ENCODE measurements around the gene GALM. TPM values are rescaled to one million over a fixed set of nuclear protein-coding genes. Genes with fewer than 3 reads are reported as not detected.
A peak's percentile ranks its signal among the peaks of the same experiment; 100 is the strongest.
"Not testable (repeated sequence)": the region's sequence is repeated elsewhere in the genome, so short reads cannot be mapped to it uniquely, and the experiment has no call there.

Gene GALM
- total RNA-seq, 1 experiment from 2014 or later = 22.7 TPM

DNA sequence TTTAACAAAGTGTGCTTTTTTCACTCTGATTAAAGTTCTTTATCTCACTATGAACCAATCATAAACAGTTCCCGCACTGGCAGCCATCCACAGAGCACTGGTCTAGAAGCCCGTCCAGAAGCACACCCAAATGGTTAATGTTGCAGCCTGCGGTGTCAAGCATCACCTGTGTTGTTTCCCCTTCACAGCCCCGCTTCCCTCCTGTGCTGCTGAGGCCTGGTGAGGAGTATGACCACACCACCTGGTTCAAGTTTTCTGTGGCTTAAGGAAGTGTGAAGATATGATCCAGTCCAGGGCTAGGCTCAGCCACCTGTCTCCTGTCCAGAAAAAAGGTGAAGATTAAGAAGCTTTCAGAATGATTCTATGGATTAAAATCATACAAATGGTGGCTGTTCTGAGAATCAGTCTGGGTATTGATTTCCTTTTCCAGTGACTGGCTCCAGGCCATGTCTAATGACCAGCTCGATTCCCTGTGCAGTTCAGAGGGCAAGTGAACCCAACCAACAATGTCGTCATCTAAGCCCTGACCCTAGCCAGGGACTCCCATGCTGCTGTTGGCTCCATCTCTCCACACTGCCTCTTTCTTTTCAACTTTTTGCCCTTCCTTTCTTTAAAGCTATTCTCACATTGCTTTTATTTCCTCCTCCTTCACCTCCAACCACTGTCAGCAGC lies 67.5 kb downstream of the GALM start:
- Histone ChIP-seq H3K79me2 (ENCODE audit: low read length) (no peaks in the 10 kb centered on the region), H3K9ac (ENCODE audit: low read length) (no peak overlapping the region), H3F3A (ENCODE audit: low read length, unreplicated experiment) (no peaks in the 10 kb centered on the region), H2AFZ (ENCODE audit: low read length) (no peak overlapping the region), H3K4me1 (ENCODE audit: insufficient read depth, low read length) (no peaks in the 10 kb centered on the region), H3K4me2 (ENCODE audit: low read length) (no peak overlapping the region), H3K27ac (ENCODE audit: low read length) (no peak overlapping the region), H3K36me3 (ENCODE audit: low read depth, low read length) (peaks cover 11% of the 10 kb centered on the region; the same call in 1 of the 2 replicates), H3K9me2 (replicated peaks; ENCODE audit: low read length) (no peaks in the 10 kb centered on the region), H4K20me1 (ENCODE audit: low read length) (no peaks in the 10 kb centered on the region), H3K4me3 (ENCODE audit: low read length) (no peak overlapping the region), H3K9me3 (ENCODE audit: low read length) (no peaks in the 10 kb centered on the region), H3K27me3 (ENCODE audit: low read length) (no peaks in the 10 kb centered on the region)
- TF ChIP-seq EZH2phosphoT487 (IDR thresholded peaks at IDR 0.05; ENCODE audit: borderline replicate concordance, low read length) (no peak), EZH2 (IDR thresholded peaks at IDR 0.05; ENCODE audit: low read length, unreplicated experiment) (no peak)
- ATAC-seq = no peak
- DNase-seq = no peak
- no TSS peak for BruUV-seq (replicated peaks)
- ChIA-PET POLR2A (ENCODE audit: unreplicated experiment) (no interaction called here), CTCF (no interaction called here)
- intact Hi-C loops (cut with micrococcal nuclease) = no loop called here

DNA sequence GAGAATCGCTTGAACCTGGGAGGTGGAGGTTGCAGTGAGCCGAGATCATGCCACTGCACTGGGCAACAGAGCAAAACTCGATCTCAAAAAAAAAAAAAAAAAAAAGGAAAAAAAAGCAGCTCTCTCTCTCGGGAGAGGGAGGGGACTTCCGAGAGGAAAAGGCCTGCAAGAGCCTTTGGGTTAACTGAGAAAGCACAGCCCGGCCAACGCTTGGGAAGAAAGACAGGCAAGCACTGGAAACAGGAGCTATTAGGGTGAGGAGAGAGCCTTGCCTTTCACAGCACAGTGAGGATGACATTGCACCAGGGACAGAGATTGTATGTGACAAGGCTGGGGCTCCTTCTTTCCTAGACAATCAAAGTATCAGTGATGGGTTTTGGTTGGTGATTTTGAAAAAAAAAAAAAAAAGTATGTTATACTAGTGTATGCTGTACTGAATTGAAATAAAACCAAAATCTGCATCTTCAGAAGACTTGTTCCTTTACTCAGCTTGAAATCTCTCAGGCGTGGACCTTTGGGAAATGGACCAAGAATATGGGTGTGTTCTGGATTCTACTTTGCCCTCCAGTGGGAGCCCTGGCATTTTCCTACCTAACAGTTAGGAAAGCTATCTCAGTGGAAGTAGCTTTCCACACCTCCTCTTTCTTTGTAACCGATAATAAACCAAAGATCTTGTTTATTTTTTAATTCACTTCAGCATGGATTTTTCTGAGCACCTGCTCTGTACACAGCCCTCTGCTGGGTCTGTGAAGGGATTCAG lies 68.6 kb downstream of the GALM start:
- TSS peak; percentile 66 for BruUV-seq (replicated peaks)
- no peak overlapping the region for H3K27ac ChIP-seq (ENCODE audit: low read length)
- ChIA-PET POLR2A (ENCODE audit: unreplicated experiment) (interaction anchor here (0.6 kb wide), 1 partner anchor 628 kb away, joined by 3 read pairs; no protein-coding TSS in a partner anchor), CTCF (interaction anchor here (1.3 kb wide), 1 partner anchor 153 kb away, joined by 9 read pairs; no protein-coding TSS in a partner anchor)
- H3K27me3 ChIP-seq (ENCODE audit: low read length) = no peaks in the 10 kb centered on the region
- no peaks in the 10 kb centered on the region for H3K79me2 ChIP-seq (ENCODE audit: low read length)
- H3K4me3 ChIP-seq (ENCODE audit: low read length) = no peak overlapping the region
- TF ChIP-seq EZH2phosphoT487 (IDR thresholded peaks at IDR 0.05; ENCODE audit: borderline replicate concordance, low read length) = no peak
- TF ChIP-seq, protein P1, sequence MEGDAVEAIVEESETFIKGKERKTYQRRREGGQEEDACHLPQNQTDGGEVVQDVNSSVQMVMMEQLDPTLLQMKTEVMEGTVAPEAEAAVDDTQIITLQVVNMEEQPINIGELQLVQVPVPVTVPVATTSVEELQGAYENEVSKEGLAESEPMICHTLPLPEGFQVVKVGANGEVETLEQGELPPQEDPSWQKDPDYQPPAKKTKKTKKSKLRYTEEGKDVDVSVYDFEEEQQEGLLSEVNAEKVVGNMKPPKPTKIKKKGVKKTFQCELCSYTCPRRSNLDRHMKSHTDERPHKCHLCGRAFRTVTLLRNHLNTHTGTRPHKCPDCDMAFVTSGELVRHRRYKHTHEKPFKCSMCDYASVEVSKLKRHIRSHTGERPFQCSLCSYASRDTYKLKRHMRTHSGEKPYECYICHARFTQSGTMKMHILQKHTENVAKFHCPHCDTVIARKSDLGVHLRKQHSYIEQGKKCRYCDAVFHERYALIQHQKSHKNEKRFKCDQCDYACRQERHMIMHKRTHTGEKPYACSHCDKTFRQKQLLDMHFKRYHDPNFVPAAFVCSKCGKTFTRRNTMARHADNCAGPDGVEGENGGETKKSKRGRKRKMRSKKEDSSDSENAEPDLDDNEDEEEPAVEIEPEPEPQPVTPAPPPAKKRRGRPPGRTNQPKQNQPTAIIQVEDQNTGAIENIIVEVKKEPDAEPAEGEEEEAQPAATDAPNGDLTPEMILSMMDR (conservative IDR thresholded peaks at IDR 0.05; ENCODE audit: low read depth, low read length) = no peak
- no peaks in the 10 kb centered on the region for H3K9me3 ChIP-seq (ENCODE audit: low read length)
- H3F3A ChIP-seq (ENCODE audit: low read length, unreplicated experiment) = no peaks in the 10 kb centered on the region
- intact Hi-C loops (cut with micrococcal nuclease) = no loop called here
- no peak for DNase-seq
- no peaks in the 10 kb centered on the region for H4K20me1 ChIP-seq (ENCODE audit: low read length)
- no peaks in the 10 kb centered on the region for H3K4me1 ChIP-seq (ENCODE audit: insufficient read depth, low read length)
- H3K36me3 ChIP-seq (ENCODE audit: low read depth, low read length) = peaks cover 13% of the 10 kb centered on the region
- no peak; the same call in 1 of the 2 replicates for ATAC-seq
- H3K4me2 ChIP-seq (ENCODE audit: low read length) = no peak overlapping the region
- no peak overlapping the region for H2AFZ ChIP-seq (ENCODE audit: low read length)
- no peak overlapping the region for H3K9ac ChIP-seq (ENCODE audit: low read length)
- no peaks in the 10 kb centered on the region for H3K9me2 ChIP-seq (replicated peaks; ENCODE audit: low read length)

DNA sequence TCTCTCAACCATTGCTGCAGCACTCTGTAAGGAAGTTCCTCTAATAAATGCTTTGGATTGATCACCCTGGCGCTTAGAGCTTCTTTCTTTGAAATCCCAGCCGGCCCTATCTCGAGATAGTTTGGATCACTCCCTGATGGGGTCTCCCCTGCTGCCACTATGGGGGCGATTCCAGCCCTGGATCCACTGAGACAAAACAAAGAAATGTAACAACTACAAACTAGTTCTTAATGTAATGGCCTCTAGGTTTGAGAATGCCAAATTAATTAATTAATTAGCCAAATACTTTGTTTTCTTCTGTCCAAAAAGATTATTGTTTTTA lies 70.0 kb downstream of the GALM start:
- Histone ChIP-seq H3K27ac (ENCODE audit: low read length) (no peak overlapping the region), H3K9ac (ENCODE audit: low read length) (no peak overlapping the region), H3K36me3 (ENCODE audit: low read depth, low read length) (peaks cover 16% of the 10 kb centered on the region), H3K4me1 (ENCODE audit: insufficient read depth, low read length) (no peaks in the 10 kb centered on the region), H3K9me2 (replicated peaks; ENCODE audit: low read length) (no peaks in the 10 kb centered on the region), H3K4me2 (ENCODE audit: low read length) (no peak overlapping the region), H4K20me1 (ENCODE audit: low read length) (no peaks in the 10 kb centered on the region), H2AFZ (ENCODE audit: low read length) (no peak overlapping the region), H3F3A (ENCODE audit: low read length, unreplicated experiment) (no peaks in the 10 kb centered on the region), H3K9me3 (ENCODE audit: low read length) (no peaks in the 10 kb centered on the region), H3K79me2 (ENCODE audit: low read length) (no peaks in the 10 kb centered on the region), H3K4me3 (ENCODE audit: low read length) (no peak overlapping the region), H3K27me3 (ENCODE audit: low read length) (no peaks in the 10 kb centered on the region)
- CTCF ChIA-PET = interaction anchor here (1.3 kb wide), 1 partner anchor 154 kb away, joined by 9 read pairs; no protein-coding TSS in a partner anchor
- intact Hi-C loops (cut with micrococcal nuclease) = no loop called here
- TF ChIP-seq EZH2phosphoT487 (IDR thresholded peaks at IDR 0.05; ENCODE audit: borderline replicate concordance, low read length) = no peak
- DNase-seq = no peak
- POLR2A ChIA-PET (ENCODE audit: unreplicated experiment) = no interaction called here
- no TSS peak for BruUV-seq (replicated peaks)
- no peak for ATAC-seq

DNA sequence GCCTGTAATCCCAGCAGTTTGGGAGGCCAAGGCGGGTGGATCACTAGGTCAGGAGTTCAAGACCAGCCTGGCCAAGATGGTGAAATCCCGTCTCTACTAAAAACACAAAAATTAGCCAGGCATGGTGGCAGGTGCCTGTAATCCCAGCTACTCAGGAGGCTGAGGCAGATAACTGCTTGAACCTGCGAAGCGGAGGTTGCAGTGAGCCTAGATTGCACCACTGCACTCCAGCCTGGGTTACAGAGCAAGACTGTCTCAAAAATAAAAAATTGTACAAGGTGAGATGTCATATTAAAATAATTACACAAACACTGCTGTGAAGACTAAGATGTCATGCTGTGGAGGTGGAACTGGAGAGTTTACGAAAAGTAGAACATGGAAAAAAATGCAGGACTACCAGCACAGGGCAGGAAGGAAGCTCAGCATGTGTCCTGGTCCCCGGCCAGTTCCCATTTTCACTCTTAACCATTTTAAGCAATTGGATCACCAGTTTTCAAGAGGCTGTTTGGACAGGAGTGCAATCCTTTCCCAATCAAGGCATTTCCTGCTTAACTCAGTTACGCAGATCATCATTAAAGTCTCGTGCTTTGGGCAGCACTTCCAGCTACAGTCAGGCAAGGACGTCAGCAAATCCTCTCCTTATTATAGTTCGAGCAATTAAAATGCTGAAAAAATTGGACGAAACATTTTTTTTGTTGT lies 71.2 kb downstream of the GALM start:
- ATAC-seq; H3K4me2 ChIP-seq (ENCODE audit: low read length); intact Hi-C loops (cut with micrococcal nuclease); H4K20me1 ChIP-seq (ENCODE audit: low read length); H3K79me2 ChIP-seq (ENCODE audit: low read length); H3K27ac ChIP-seq (ENCODE audit: low read length); H3K4me1 ChIP-seq (ENCODE audit: insufficient read depth, low read length); BruUV-seq (replicated peaks); H2AFZ ChIP-seq (ENCODE audit: low read length); DNase-seq; H3K9me2 ChIP-seq (replicated peaks; ENCODE audit: low read length); H3K4me3 ChIP-seq (ENCODE audit: low read length); H3K9ac ChIP-seq (ENCODE audit: low read length); H3K9me3 ChIP-seq (ENCODE audit: low read length); CTCF ChIA-PET; POLR2A ChIA-PET (ENCODE audit: unreplicated experiment); H3K27me3 ChIP-seq (ENCODE audit: low read length): not testable (repeated sequence)
- Histone ChIP-seq H3F3A (ENCODE audit: low read length, unreplicated experiment) (peaks cover 11% of the 10 kb centered on the region), H3K36me3 (ENCODE audit: low read depth, low read length) (peaks cover 16% of the 10 kb centered on the region)

All from PC-3 (cell line).